SK-N-MC (cell line): ENCODE results near the gene IP6K1.
A peak's percentile ranks its signal among the peaks of the same experiment; 100 is the strongest.
"Not testable (repeated sequence)": the region's sequence is repeated elsewhere in the genome, so short reads cannot be mapped to it uniquely, and the experiment has no call there.

ENCODE experiments used
- DNase-seq: peaks from one replicate; pipeline ENCODE4 v3.0.0-alpha.2; 2011; ENCODE audit warnings: low read depth, low spot score
- H3K27ac ChIP-seq: fragments of 200-600 bp; sonication (generic); 2 replicates; pipeline ENCODE4 v1.5.1; 2016; ENCODE audit warnings: mixed run types
- H3K36me3 ChIP-seq: fragments of 200-600 bp; sonication (generic); 2 replicates; pipeline ENCODE4 v1.6.1; 2017; ENCODE audit warnings: antibody characterized with exemption, low read length, mixed read lengths; ENCODE audit not compliant: insufficient read depth
- H3K4me3 ChIP-seq: fragments of 200-600 bp; sonication (generic); 2 replicates; pipeline ENCODE4 v1.5.1; 2016
- H3K9ac ChIP-seq: fragments of 200-600 bp; sonication (generic); 2 replicates; pipeline ENCODE4 v1.8.0; 2017; ENCODE audit warnings: mixed run types, mixed read lengths; ENCODE audit not compliant: insufficient read length
- H3K9me3 ChIP-seq: fragments of 200-600 bp; sonication (generic); 2 replicates; pipeline ENCODE4 v1.6.1; 2017; ENCODE audit warnings: low read depth, mild to moderate bottlenecking, antibody characterized with exemption, low read length, moderate library complexity, mixed read lengths
- EZH2 ChIP-seq: fragments of 200-600 bp; sonication (generic); IDR thresholded peaks from one replicate; pipeline ENCODE4 v1.6.1; 2017; ENCODE audit warnings: antibody characterized with exemption
- FOXP2 ChIP-seq: optimal IDR thresholded peaks from 2 replicates; pipeline ENCODE3; 2011; ENCODE audit warnings: mild to moderate bottlenecking, moderate library complexity; ENCODE audit not compliant: insufficient read depth; ENCODE audit errors: extremely low read length, control extremely low read depth
- POLR2AphosphoS5 ChIP-seq: IDR thresholded peaks from 2 replicates; pipeline ENCODE4 v1.6.1; 2012; ENCODE audit warnings: mild to moderate bottlenecking, low read depth, low read length, borderline replicate concordance

Gene IP6K1

GRCh38 chr3:49700014-49700413 is 86.3 kb downstream of the IP6K1 start:
- no peaks in the 10 kb centered on the region for H3K9me3 ChIP-seq
- H3K27ac ChIP-seq: no peak overlapping the region
- H3K9ac ChIP-seq: no peak overlapping the region
- DNase-seq: no peak
- TF ChIP-seq POLR2AphosphoS5 (no peak), FOXP2 (no peak), EZH2 (no peak)
- no peaks in the 10 kb centered on the region for H3K36me3 ChIP-seq
- H3K4me3 ChIP-seq: no peak overlapping the region

- DNase-seq: no peak
- H3K27ac ChIP-seq: no peak overlapping the region
- H3K9ac ChIP-seq: no peak overlapping the region
- TF ChIP-seq EZH2 (no peak), POLR2AphosphoS5 (no peak), FOXP2 (no peak)
- H3K36me3 ChIP-seq: no peaks in the 10 kb centered on the region
- no peak overlapping the region for H3K4me3 ChIP-seq
- H3K9me3 ChIP-seq: no peaks in the 10 kb centered on the region
These were observed 86.9 kb downstream of the IP6K1 start for GRCh38 chr3:49699281-49699979.

- not testable (repeated sequence) for H3K36me3 ChIP-seq, H3K27ac ChIP-seq, DNase-seq
These were observed 90.9 kb downstream of the IP6K1 start for GRCh38 chr3:49695350-49696015.

GRCh38 chr3:49694409-49695070 is 91.8 kb downstream of the IP6K1 start:
- not testable (repeated sequence) for H3K36me3 ChIP-seq, H3K9me3 ChIP-seq, H3K4me3 ChIP-seq, H3K27ac ChIP-seq, H3K9ac ChIP-seq, DNase-seq

More at GRCh38 chr3:49695350-49696015, 90.9 kb downstream of the IP6K1 start:
- not testable (repeated sequence) for H3K9ac ChIP-seq, H3K9me3 ChIP-seq, H3K4me3 ChIP-seq

GRCh38 chr3:49691481-49691880 is 94.9 kb downstream of the IP6K1 start:
- not testable (repeated sequence) for H3K36me3 ChIP-seq, H3K27ac ChIP-seq, H3K4me3 ChIP-seq, DNase-seq, H3K9ac ChIP-seq, H3K9me3 ChIP-seq

- H3K27ac ChIP-seq, H3K9me3 ChIP-seq, H3K36me3 ChIP-seq, DNase-seq, H3K9ac ChIP-seq, H3K4me3 ChIP-seq: not testable (repeated sequence)
These were observed 95.5 kb downstream of the IP6K1 start for GRCh38 chr3:49690856-49691255.

GRCh38 chr3:49689908-49690624 is 96.3 kb downstream of the IP6K1 start:
- Histone ChIP-seq H3K4me3 (peak overlapping the region; percentile 85), H3K9ac (peak overlapping the region; percentile 86)
- DNase-seq, H3K27ac ChIP-seq, H3K36me3 ChIP-seq, H3K9me3 ChIP-seq: not testable (repeated sequence)

GRCh38 chr3:49689046-49689907 is 97.1 kb downstream of the IP6K1 start, which contains the start of the genes MST1 and RNF123:
MST1 (minus strand) TSS chr3:49689474; CDS start chr3:49688691, 783 bp downstream.
RNF123 (plus strand) TSS chr3:49689557; CDS start chr3:49691166, 1,609 bp downstream.
- no peaks in the 10 kb centered on the region for H3K36me3 ChIP-seq
- H3K4me3 ChIP-seq: peak within 1 kb of the TSS; percentile 85
- H3K27ac ChIP-seq: no peak within 1 kb of the TSS
- peak; percentile 26 for DNase-seq
- no peaks in the 10 kb centered on the region for H3K9me3 ChIP-seq
- H3K9ac ChIP-seq: peak within 1 kb of the TSS; percentile 86
- TF ChIP-seq FOXP2: no peak
- peak; percentile 79 for TF ChIP-seq POLR2AphosphoS5

GRCh38 chr3:49688338-49689045 is 97.8 kb downstream of the IP6K1 start:
- peak overlapping the region; percentile 85 for H3K4me3 ChIP-seq
- H3K36me3 ChIP-seq, H3K27ac ChIP-seq, DNase-seq, H3K9me3 ChIP-seq: not testable (repeated sequence)
- H3K9ac ChIP-seq: peak overlapping the region; percentile 86

GRCh38 chr3:49687424-49687795 is 98.9 kb downstream of the IP6K1 start:
- H3K27ac ChIP-seq, H3K4me3 ChIP-seq, DNase-seq, H3K36me3 ChIP-seq, H3K9ac ChIP-seq, H3K9me3 ChIP-seq: not testable (repeated sequence)

- not testable (repeated sequence) for DNase-seq, H3K27ac ChIP-seq
These were observed 99.4 kb downstream of the IP6K1 start for GRCh38 chr3:49686769-49687423.

More at GRCh38 chr3:49686769-49687423, 99.4 kb downstream of the IP6K1 start:
- H3K9ac ChIP-seq, H3K9me3 ChIP-seq, H3K36me3 ChIP-seq, H3K4me3 ChIP-seq: not testable (repeated sequence)
